Measurements from ENCODE around the gene PHLPP1.

Gene PHLPP1

DNA sequence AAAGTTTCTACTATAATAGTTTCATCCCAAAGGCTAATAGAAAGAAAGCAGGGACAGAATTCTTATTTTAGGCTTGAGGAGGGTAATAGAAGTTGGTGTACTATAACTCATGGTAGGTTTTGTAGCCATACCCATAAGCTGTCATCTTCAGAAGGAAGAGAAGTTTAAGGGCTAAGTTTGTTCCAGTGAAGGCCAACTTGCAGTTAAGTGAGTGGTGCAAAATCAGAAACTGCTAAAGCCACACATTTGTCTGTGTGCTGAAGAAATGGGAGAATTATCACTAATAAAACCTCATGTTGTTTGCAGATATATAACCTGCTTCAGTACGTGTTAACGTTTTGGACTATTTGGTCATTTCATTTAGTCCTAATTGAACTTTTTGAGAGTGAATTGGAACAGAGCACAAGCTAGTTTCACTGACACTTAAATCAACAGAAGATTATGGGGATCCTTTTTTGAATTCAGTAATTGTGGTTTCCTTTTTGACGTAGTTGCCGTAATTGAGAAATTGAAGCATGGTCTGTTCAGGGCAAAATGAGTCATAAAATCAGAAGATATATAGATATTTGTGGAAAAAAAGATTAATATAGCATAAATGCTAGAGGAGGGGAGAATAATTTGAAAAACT lies 69.1 kb downstream of the PHLPP1 start:
- no peaks in the 10 kb centered on the region for H3K9me3 ChIP-seq (ENCODE audit: control insufficient read depth, low read length)
- no peak overlapping the region for H3K27ac ChIP-seq (ENCODE audit: insufficient read depth, low read length, poor library complexity, severe bottlenecking)
- H3K36me3 ChIP-seq (ENCODE audit: control insufficient read depth, insufficient read depth, low read length) = no peaks in the 10 kb centered on the region
- DNase-seq = no peak
- no peaks in the 10 kb centered on the region for H3K4me1 ChIP-seq (ENCODE audit: control insufficient read depth, insufficient read depth, low read length, poor library complexity, severe bottlenecking)
- no peak overlapping the region for H3K4me3 ChIP-seq (ENCODE audit: insufficient read depth, low read depth, low read length, poor library complexity, severe bottlenecking)
- no peaks in the 10 kb centered on the region for H3K27me3 ChIP-seq (replicated peaks; ENCODE audit: control insufficient read depth, insufficient read depth, low read length, poor library complexity, severe bottlenecking)

DNA sequence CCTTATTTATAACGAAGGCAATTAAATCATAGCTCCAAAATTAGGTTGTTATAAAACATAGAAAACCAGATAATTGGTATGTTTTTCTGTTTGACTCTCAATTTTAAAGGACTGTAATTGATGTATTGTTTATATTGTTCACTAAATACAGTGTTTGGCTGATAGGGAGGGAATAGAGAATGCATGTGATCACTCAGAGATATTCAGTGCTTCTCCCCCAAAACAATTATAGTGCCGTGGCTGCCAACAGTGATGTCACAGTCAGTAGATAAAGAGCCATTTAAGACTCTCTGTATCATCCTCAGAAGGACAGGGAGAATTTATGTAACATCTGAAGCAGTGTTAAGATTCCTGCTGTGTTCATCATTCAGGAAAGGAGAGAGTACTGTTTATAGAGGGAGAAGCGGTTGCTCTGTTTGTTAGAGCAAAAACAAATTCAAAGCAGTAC lies 69.6 kb downstream of the PHLPP1 start:
- Histone ChIP-seq H3K4me3 (ENCODE audit: insufficient read depth, low read depth, low read length, poor library complexity, severe bottlenecking) (no peak overlapping the region), H3K27me3 (replicated peaks; ENCODE audit: control insufficient read depth, insufficient read depth, low read length, poor library complexity, severe bottlenecking) (no peaks in the 10 kb centered on the region), H3K9me3 (ENCODE audit: control insufficient read depth, low read length) (no peaks in the 10 kb centered on the region), H3K36me3 (ENCODE audit: control insufficient read depth, insufficient read depth, low read length) (no peaks in the 10 kb centered on the region), H3K4me1 (ENCODE audit: control insufficient read depth, insufficient read depth, low read length, poor library complexity, severe bottlenecking) (no peaks in the 10 kb centered on the region), H3K27ac (ENCODE audit: insufficient read depth, low read length, poor library complexity, severe bottlenecking) (no peak overlapping the region)
- no peak for DNase-seq

DNA sequence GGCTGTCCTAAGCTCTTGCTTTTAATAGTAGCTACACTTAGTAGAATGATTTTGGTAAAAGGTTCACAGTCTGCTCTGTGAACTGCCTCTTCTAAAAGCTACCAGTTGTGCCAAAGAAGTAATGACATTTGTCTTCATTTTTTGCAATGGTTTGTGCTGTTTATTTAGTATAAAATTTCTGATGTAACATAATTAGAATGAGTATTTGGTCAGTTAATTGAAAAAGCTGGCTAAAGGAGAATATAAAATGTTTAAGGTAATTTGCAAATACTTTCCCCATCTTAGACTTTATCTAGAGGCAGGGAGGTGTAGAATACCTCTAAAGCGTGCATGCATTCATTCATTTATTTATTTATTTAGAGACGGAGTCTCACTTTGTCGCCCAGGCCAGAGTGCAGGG lies 71.3 kb downstream of the PHLPP1 start:
- H3K9me3 ChIP-seq (ENCODE audit: control insufficient read depth, low read length) = no peaks in the 10 kb centered on the region
- H3K27ac ChIP-seq (ENCODE audit: insufficient read depth, low read length, poor library complexity, severe bottlenecking) = no peak overlapping the region
- H3K4me1 ChIP-seq (ENCODE audit: control insufficient read depth, insufficient read depth, low read length, poor library complexity, severe bottlenecking) = no peaks in the 10 kb centered on the region
- no peaks in the 10 kb centered on the region for H3K36me3 ChIP-seq (ENCODE audit: control insufficient read depth, insufficient read depth, low read length)
- no peaks in the 10 kb centered on the region for H3K27me3 ChIP-seq (replicated peaks; ENCODE audit: control insufficient read depth, insufficient read depth, low read length, poor library complexity, severe bottlenecking)
- DNase-seq = no peak
- no peak overlapping the region for H3K4me3 ChIP-seq (ENCODE audit: insufficient read depth, low read depth, low read length, poor library complexity, severe bottlenecking)

DNA sequence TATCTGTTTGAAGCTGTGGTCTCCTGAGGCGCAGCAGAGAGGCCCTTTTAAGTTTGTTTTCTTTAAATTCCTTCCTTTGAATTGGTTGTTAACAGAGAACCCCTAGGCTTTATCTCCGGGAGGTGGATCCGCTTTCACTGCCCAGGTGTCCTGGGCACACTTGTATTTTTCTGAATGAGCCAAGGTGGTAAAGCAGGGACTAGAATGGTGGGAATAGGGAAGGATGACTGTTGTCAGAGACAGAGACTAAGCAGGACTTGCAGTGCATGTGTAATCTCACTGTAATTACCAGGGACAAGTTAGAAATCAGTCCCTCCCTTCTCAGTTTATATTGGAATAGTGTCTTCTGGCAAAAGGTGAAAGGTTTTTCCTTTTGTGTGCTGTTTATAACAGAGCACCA lies 72.8 kb downstream of the PHLPP1 start:
- Histone ChIP-seq H3K27ac (ENCODE audit: insufficient read depth, low read length, poor library complexity, severe bottlenecking) (no peak overlapping the region), H3K27me3 (replicated peaks; ENCODE audit: control insufficient read depth, insufficient read depth, low read length, poor library complexity, severe bottlenecking) (no peaks in the 10 kb centered on the region), H3K4me1 (ENCODE audit: control insufficient read depth, insufficient read depth, low read length, poor library complexity, severe bottlenecking) (no peaks in the 10 kb centered on the region), H3K9me3 (ENCODE audit: control insufficient read depth, low read length) (no peaks in the 10 kb centered on the region), H3K36me3 (ENCODE audit: control insufficient read depth, insufficient read depth, low read length) (no peaks in the 10 kb centered on the region), H3K4me3 (ENCODE audit: insufficient read depth, low read depth, low read length, poor library complexity, severe bottlenecking) (no peak overlapping the region)
- no peak for DNase-seq

DNA sequence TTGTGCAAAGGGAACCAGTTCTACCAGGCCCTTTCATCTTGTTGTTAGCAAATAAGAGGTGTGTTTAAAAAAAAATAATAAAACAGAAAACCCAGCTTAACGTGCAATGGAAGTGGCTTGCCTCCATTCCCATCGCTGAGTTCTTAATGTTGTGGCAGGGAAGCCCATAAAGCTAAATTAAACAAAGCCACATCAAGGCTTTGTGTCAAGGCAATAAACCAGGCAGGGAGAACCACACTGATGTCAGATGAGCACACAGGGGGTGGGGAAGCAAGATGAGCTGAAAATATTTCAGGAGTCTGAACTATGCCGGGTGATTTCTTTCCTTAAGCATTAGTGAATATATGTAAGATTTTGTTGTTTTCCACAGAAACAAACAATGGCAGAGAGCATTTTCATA lies 73.5 kb downstream of the PHLPP1 start:
- H3K9me3 ChIP-seq (ENCODE audit: control insufficient read depth, low read length) = no peaks in the 10 kb centered on the region
- no peak for DNase-seq
- H3K36me3 ChIP-seq (ENCODE audit: control insufficient read depth, insufficient read depth, low read length) = no peaks in the 10 kb centered on the region
- H3K4me3 ChIP-seq (ENCODE audit: insufficient read depth, low read depth, low read length, poor library complexity, severe bottlenecking) = no peak overlapping the region
- no peaks in the 10 kb centered on the region for H3K4me1 ChIP-seq (ENCODE audit: control insufficient read depth, insufficient read depth, low read length, poor library complexity, severe bottlenecking)
- H3K27me3 ChIP-seq (replicated peaks; ENCODE audit: control insufficient read depth, insufficient read depth, low read length, poor library complexity, severe bottlenecking) = no peaks in the 10 kb centered on the region
- no peak overlapping the region for H3K27ac ChIP-seq (ENCODE audit: insufficient read depth, low read length, poor library complexity, severe bottlenecking)

DNA sequence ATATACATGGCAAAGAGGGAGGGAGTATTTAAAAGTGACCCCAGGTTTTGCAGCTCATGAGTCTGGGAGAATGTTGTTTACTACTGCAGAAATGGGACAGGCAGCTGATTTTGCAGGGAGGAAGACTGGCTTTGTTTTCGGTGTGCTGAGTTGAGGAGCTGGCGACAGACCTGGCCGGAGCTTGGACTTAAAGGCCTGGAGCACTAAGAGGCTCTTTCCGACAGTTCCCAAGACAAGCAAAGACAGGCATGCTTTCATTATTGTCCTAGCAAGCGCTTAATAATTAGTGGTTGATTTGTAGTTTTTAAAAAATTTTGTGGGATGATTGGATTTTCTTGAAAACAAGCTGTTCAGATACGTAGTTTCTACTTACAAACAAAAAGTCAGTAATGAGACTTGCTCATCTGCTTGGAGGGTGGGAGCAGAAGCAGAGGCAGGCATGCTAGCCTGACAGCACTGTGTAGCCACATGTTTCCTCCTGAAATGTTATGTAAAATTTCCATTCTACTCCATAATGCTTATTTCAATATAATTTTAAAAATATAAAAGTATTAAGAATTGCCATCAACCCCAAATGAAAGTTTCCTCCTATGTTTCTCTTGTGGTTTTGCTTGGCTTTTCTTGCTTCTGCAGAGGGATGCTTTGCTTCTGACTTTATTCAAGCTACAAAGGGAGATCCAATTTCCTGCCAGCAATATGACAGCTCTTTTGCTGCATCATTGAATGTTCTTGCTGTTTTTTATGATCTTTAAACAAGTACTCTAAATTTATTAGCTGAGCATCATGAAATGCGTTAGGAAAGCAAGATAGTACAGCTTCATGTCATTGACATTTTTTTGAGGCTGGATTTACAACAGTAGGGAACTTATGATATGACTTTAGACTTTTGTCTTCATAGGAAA lies 75.8 kb downstream of the PHLPP1 start:
- no peaks in the 10 kb centered on the region for H3K27me3 ChIP-seq (replicated peaks; ENCODE audit: control insufficient read depth, insufficient read depth, low read length, poor library complexity, severe bottlenecking)
- no peaks in the 10 kb centered on the region for H3K9me3 ChIP-seq (ENCODE audit: control insufficient read depth, low read length)
- no peaks in the 10 kb centered on the region for H3K36me3 ChIP-seq (ENCODE audit: control insufficient read depth, insufficient read depth, low read length)
- H3K4me3 ChIP-seq (ENCODE audit: insufficient read depth, low read depth, low read length, poor library complexity, severe bottlenecking) = no peak overlapping the region
- H3K4me1 ChIP-seq (ENCODE audit: control insufficient read depth, insufficient read depth, low read length, poor library complexity, severe bottlenecking) = no peaks in the 10 kb centered on the region
- DNase-seq = no peak
- no peak overlapping the region for H3K27ac ChIP-seq (ENCODE audit: insufficient read depth, low read length, poor library complexity, severe bottlenecking)

DNA sequence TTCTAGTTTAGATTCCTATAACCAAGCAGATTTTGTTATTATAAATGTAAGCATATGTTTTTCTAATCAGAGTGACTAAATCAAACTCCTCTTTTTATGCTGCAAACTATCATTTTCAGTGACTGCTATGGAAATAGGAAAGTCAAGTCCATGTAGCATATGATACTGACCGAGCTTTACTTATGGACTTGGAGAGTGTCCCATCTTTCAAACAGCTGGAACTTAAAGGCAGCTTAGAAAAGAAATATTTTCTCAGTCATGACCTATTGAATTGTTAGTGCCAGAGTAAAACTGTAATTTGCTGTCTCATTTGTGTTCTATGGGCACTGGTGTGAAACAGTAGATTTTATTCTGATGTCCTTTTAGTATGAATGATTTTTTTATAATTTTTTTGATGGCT lies 76.7 kb downstream of the PHLPP1 start:
- Histone ChIP-seq H3K27me3 (replicated peaks; ENCODE audit: control insufficient read depth, insufficient read depth, low read length, poor library complexity, severe bottlenecking) (no peaks in the 10 kb centered on the region), H3K4me1 (ENCODE audit: control insufficient read depth, insufficient read depth, low read length, poor library complexity, severe bottlenecking) (no peaks in the 10 kb centered on the region), H3K9me3 (ENCODE audit: control insufficient read depth, low read length) (no peaks in the 10 kb centered on the region), H3K27ac (ENCODE audit: insufficient read depth, low read length, poor library complexity, severe bottlenecking) (no peak overlapping the region), H3K4me3 (ENCODE audit: insufficient read depth, low read depth, low read length, poor library complexity, severe bottlenecking) (no peak overlapping the region), H3K36me3 (ENCODE audit: control insufficient read depth, insufficient read depth, low read length) (no peaks in the 10 kb centered on the region)
- DNase-seq = no peak

DNA sequence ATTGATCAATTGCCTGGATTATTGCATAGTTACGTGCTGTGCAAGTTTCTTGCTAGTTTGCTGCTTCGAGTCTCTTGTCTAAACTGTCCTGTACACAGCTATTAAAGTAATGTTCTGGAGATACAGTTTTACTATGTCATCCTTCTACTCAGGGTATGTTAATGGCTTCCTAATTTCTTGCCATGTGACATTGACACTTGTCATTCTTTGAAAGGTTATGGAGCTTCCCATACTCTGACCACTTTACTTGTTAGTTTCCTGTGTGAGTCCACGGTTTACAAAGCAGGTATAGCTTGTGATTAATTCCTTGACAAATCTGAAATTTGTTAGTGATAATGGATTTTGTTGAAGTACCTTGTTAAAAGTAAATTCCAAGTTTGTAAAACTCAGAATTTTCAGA lies 80.5 kb downstream of the PHLPP1 start:
- no peaks in the 10 kb centered on the region for H3K9me3 ChIP-seq (ENCODE audit: control insufficient read depth, low read length)

DNA sequence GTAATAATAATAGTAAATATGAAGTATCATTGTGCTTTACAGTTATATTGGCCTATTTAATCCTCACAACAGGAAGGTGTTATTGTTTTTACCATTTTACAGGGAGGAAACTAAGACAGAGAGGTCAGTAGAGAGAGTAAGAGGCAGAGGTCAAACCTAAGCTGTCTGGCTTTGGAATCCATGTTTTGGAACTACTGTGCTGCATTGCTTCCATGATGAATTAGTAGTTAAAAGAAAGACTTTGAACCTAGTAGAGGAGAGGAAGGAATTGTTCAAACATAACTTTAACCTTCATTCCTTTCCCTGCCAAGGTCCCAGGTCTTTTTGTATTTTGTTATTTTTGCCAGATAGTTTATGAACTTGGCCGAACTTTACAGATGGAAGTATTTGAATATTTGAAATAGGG lies 80.9 kb downstream of the PHLPP1 start:
- no peak for DNase-seq
- H3K27me3 ChIP-seq (replicated peaks; ENCODE audit: control insufficient read depth, insufficient read depth, low read length, poor library complexity, severe bottlenecking) = no peaks in the 10 kb centered on the region
- no peaks in the 10 kb centered on the region for H3K4me1 ChIP-seq (ENCODE audit: control insufficient read depth, insufficient read depth, low read length, poor library complexity, severe bottlenecking)
- no peak overlapping the region for H3K4me3 ChIP-seq (ENCODE audit: insufficient read depth, low read depth, low read length, poor library complexity, severe bottlenecking)
- no peak overlapping the region for H3K27ac ChIP-seq (ENCODE audit: insufficient read depth, low read length, poor library complexity, severe bottlenecking)
- H3K36me3 ChIP-seq (ENCODE audit: control insufficient read depth, insufficient read depth, low read length) = no peaks in the 10 kb centered on the region
- H3K9me3 ChIP-seq (ENCODE audit: control insufficient read depth, low read length) = no peaks in the 10 kb centered on the region

More for the DNA sequence above, 80.5 kb downstream of the PHLPP1 start:
- Histone ChIP-seq H3K36me3 (ENCODE audit: control insufficient read depth, insufficient read depth, low read length) (no peaks in the 10 kb centered on the region), H3K27ac (ENCODE audit: insufficient read depth, low read length, poor library complexity, severe bottlenecking) (no peak overlapping the region), H3K27me3 (replicated peaks; ENCODE audit: control insufficient read depth, insufficient read depth, low read length, poor library complexity, severe bottlenecking) (no peaks in the 10 kb centered on the region), H3K4me3 (ENCODE audit: insufficient read depth, low read depth, low read length, poor library complexity, severe bottlenecking) (no peak overlapping the region), H3K4me1 (ENCODE audit: control insufficient read depth, insufficient read depth, low read length, poor library complexity, severe bottlenecking) (no peaks in the 10 kb centered on the region)
- no peak for DNase-seq

DNA sequence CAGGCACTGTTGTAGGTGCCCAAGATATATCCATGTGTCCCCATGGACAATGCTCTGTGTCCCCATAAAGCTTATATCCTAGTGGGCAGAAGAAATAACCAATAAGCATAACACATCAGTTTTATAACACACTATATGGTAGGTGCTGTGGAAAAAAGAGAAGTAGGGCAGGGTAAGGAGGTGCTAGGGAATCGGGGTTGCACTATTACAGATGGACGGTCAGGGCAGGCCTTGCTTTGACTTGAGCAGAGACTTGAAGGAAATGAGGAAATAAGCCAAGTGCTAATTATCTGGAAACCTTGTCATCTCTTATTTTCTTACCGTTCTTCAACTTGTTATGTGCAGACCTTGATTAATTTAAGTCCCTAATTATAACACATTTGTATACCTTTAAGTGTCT lies 82.0 kb downstream of the PHLPP1 start:
- no peak for DNase-seq
- Histone ChIP-seq H3K9me3 (ENCODE audit: control insufficient read depth, low read length) (no peaks in the 10 kb centered on the region), H3K27ac (ENCODE audit: insufficient read depth, low read length, poor library complexity, severe bottlenecking) (no peak overlapping the region), H3K4me3 (ENCODE audit: insufficient read depth, low read depth, low read length, poor library complexity, severe bottlenecking) (no peak overlapping the region), H3K36me3 (ENCODE audit: control insufficient read depth, insufficient read depth, low read length) (no peaks in the 10 kb centered on the region), H3K4me1 (ENCODE audit: control insufficient read depth, insufficient read depth, low read length, poor library complexity, severe bottlenecking) (no peaks in the 10 kb centered on the region), H3K27me3 (replicated peaks; ENCODE audit: control insufficient read depth, insufficient read depth, low read length, poor library complexity, severe bottlenecking) (no peaks in the 10 kb centered on the region)

Measured in effector memory CD4-positive, alpha-beta T cell (primary cell).